Loucy (cell line): ENCODE results near the gene LDHAL6B.

ENCODE experiments used
- H2AFZ ChIP-seq: fragments of 200-600 bp; sonication (generic); 2 replicates; pipeline ENCODE4 v1.6.0; 2016; ENCODE audit warnings: antibody characterized with exemption, mild to moderate bottlenecking, low read length, moderate library complexity
- H3F3A ChIP-seq: fragments of 200-600 bp; 2 replicates; pipeline ENCODE4 v1.6.0; 2016; ENCODE audit warnings: antibody characterized with exemption, low read depth, mild to moderate bottlenecking
- H3K27me3 ChIP-seq: fragments of 200-600 bp; sonication (generic); 2 replicates; pipeline ENCODE4 v1.6.1; 2014; ENCODE audit warnings: low read length, mild to moderate bottlenecking; ENCODE audit not compliant: insufficient read depth, poor library complexity, severe bottlenecking
- H3K36me3 ChIP-seq: fragments of 200-600 bp; sonication (generic); 2 replicates; pipeline ENCODE4 v1.6.1; 2016; ENCODE audit warnings: low read length; ENCODE audit not compliant: insufficient read depth
- H3K4me1 ChIP-seq: fragments of 200-600 bp; sonication (generic); 2 replicates; pipeline ENCODE4 v1.5.1; 2014; ENCODE audit warnings: low read length, mild to moderate bottlenecking; ENCODE audit not compliant: insufficient read depth, poor library complexity, severe bottlenecking
- H3K4me2 ChIP-seq: fragments of 200-600 bp; sonication (generic); 2 replicates; pipeline ENCODE4 v1.6.0; 2014; ENCODE audit warnings: antibody characterized with exemption, low read length, low read depth, mild to moderate bottlenecking; ENCODE audit not compliant: poor library complexity, severe bottlenecking
- H3K4me3 ChIP-seq: fragments of 200-600 bp; sonication (generic); 2 replicates; pipeline ENCODE4 v1.5.1; 2014; ENCODE audit warnings: low read length, mild to moderate bottlenecking, mixed read lengths; ENCODE audit not compliant: poor library complexity, severe bottlenecking
- H3K79me2 ChIP-seq: fragments of 200-600 bp; sonication (generic); 2 replicates; pipeline ENCODE4 v1.6.1; 2014; ENCODE audit warnings: low read length; ENCODE audit not compliant: insufficient read depth
- H3K9ac ChIP-seq: fragments of 200-600 bp; sonication (generic); 2 replicates; pipeline ENCODE4 v1.6.0; 2014; ENCODE audit warnings: mild to moderate bottlenecking, low read depth, low read length, moderate library complexity; ENCODE audit not compliant: poor library complexity, severe bottlenecking
- H3K9me2 ChIP-seq: fragments of 200-600 bp; sonication (generic); replicated peaks from 2 replicates; pipeline ENCODE4 v1.6.1; 2016; ENCODE audit warnings: low read depth, low read length, mixed read lengths
- H3K9me3 ChIP-seq: fragments of 200-600 bp; sonication (generic); 2 replicates; pipeline ENCODE4 v1.6.1; 2014; ENCODE audit warnings: mild to moderate bottlenecking, antibody characterized with exemption, low read length, low read depth; ENCODE audit not compliant: insufficient read depth
- H4K20me1 ChIP-seq: fragments of 200-600 bp; sonication (generic); 2 replicates; pipeline ENCODE4 v1.6.0; 2014; ENCODE audit warnings: antibody characterized with exemption, low read length, mild to moderate bottlenecking; ENCODE audit not compliant: insufficient read depth, poor library complexity, severe bottlenecking
- CTCF ChIP-seq: fragments of 200-600 bp; sonication (generic); conservative IDR thresholded peaks from 2 replicates; pipeline ENCODE4 v1.5.1; 2014; ENCODE audit warnings: mild to moderate bottlenecking, antibody characterized with exemption, low read length
- EZH2phosphoT487 ChIP-seq: fragments of 200-600 bp; IDR thresholded peaks from 2 replicates; pipeline ENCODE4 v1.6.1; 2018; ENCODE audit warnings: antibody characterized with exemption, mild to moderate bottlenecking, moderate library complexity, borderline replicate concordance

Gene LDHAL6B

GRCh38 chr15:59216911-59217310 lies 10.3 kb downstream of the LDHAL6B start:
- H3K4me2 ChIP-seq, result no peak overlapping the region
- TF ChIP-seq EZH2phosphoT487 (no peak), CTCF (no peak)
- H3K9me3 ChIP-seq, result no peaks in the 10 kb centered on the region
- no peaks in the 10 kb centered on the region for H3K9me2 ChIP-seq
- H2AFZ ChIP-seq, result no peak overlapping the region
- no peaks in the 10 kb centered on the region for H3K79me2 ChIP-seq
- no peaks in the 10 kb centered on the region for H3K4me1 ChIP-seq
- no peaks in the 10 kb centered on the region for H4K20me1 ChIP-seq
- no peaks in the 10 kb centered on the region for H3K36me3 ChIP-seq
- H3F3A ChIP-seq, result no peaks in the 10 kb centered on the region
- H3K9ac ChIP-seq, result no peak overlapping the region
- no peak overlapping the region for H3K4me3 ChIP-seq
- H3K27me3 ChIP-seq, result no peaks in the 10 kb centered on the region

- no peak overlapping the region for H3K4me3 ChIP-seq
- no peaks in the 10 kb centered on the region for H3K4me1 ChIP-seq
- no peaks in the 10 kb centered on the region for H4K20me1 ChIP-seq
- TF ChIP-seq EZH2phosphoT487, result no peak
- TF ChIP-seq CTCF, result no peak
- H3K79me2 ChIP-seq, result no peaks in the 10 kb centered on the region
- H3K9ac ChIP-seq, result no peak overlapping the region
- H2AFZ ChIP-seq, result no peak overlapping the region
- H3K27me3 ChIP-seq, result no peaks in the 10 kb centered on the region
- H3K4me2 ChIP-seq, result no peak overlapping the region
- no peaks in the 10 kb centered on the region for H3K36me3 ChIP-seq
- H3F3A ChIP-seq, result no peaks in the 10 kb centered on the region
- no peaks in the 10 kb centered on the region for H3K9me3 ChIP-seq
- no peaks in the 10 kb centered on the region for H3K9me2 ChIP-seq
Measured at GRCh38 chr15:59217876-59218498, 11.3 kb downstream of the LDHAL6B start.

- no peak for TF ChIP-seq EZH2phosphoT487
- TF ChIP-seq CTCF, result no peak
- Histone ChIP-seq H3K27me3 (no peaks in the 10 kb centered on the region), H3K79me2 (no peaks in the 10 kb centered on the region), H3K4me2 (no peak overlapping the region), H3K9me3 (no peaks in the 10 kb centered on the region), H4K20me1 (no peaks in the 10 kb centered on the region), H3K4me3 (no peak overlapping the region), H3K36me3 (no peaks in the 10 kb centered on the region), H3K4me1 (no peaks in the 10 kb centered on the region), H2AFZ (no peak overlapping the region), H3K9me2 (no peaks in the 10 kb centered on the region), H3K9ac (no peak overlapping the region), H3F3A (no peaks in the 10 kb centered on the region)
Measured at GRCh38 chr15:59218710-59219109, 12.1 kb downstream of the LDHAL6B start.
